ENCODE results near the gene WRAP53. TPM values are rescaled to one million over a fixed set of nuclear protein-coding genes. Genes with fewer than 3 reads are reported as not detected.

Gene WRAP53
- total RNA-seq, 1 experiment from 2014 or later, result 15.2 TPM

- no peak overlapping the region for H3K4me3 Mint-ChIP-seq (ENCODE audit: unreplicated experiment)
- H3K27me3 Mint-ChIP-seq (ENCODE audit: insufficient read depth, unreplicated experiment), result peaks cover 11% of the 10 kb centered on the region
- CTCF ChIA-PET, result no interaction called here
- BruUV-seq (replicated peaks), result no TSS peak
- DNase-seq, result no peak
- no peak for TF ChIP-seq CTCF (IDR thresholded peaks at IDR 0.05; ENCODE audit: insufficient read depth in 1 of 2, low read depth in 1 of 2, low read length in 1 of 2, severe bottlenecking in 1 of 2, unreplicated experiment in 1 of 2)
- H3K9me3 Mint-ChIP-seq (ENCODE audit: unreplicated experiment), result no peaks in the 10 kb centered on the region
- peaks cover 5% of the 10 kb centered on the region for H3K36me3 Mint-ChIP-seq (ENCODE audit: insufficient read depth, unreplicated experiment)
- H3K4me1 Mint-ChIP-seq (ENCODE audit: low read depth, unreplicated experiment), result no peaks in the 10 kb centered on the region
- POLR2A ChIA-PET, result no interaction called here
- H3K27ac Mint-ChIP-seq (ENCODE audit: unreplicated experiment), result no peak overlapping the region
- Histone ChIP-seq H3K27me3 (replicated peaks; ENCODE audit: control insufficient read depth, insufficient read depth, low read length) (no peaks in the 10 kb centered on the region), H3K4me1 (no peaks in the 10 kb centered on the region), H3K36me3 (ENCODE audit: control insufficient read depth, insufficient read depth, low read length) (no peaks in the 10 kb centered on the region), H3K9me3 (no peaks in the 10 kb centered on the region), H3K4me3 (ENCODE audit: low read depth, low read length) (no peak overlapping the region)
- intact Hi-C loops (cut with micrococcal nuclease; ENCODE audit: unreplicated experiment), result no loop called here
Observed at GRCh38 chr17:7713782-7714181, 25.5 kb downstream of the WRAP53 start.

- Mint-ChIP-seq H3K9me3 (ENCODE audit: unreplicated experiment) (no peaks in the 10 kb centered on the region), H3K36me3 (ENCODE audit: insufficient read depth, unreplicated experiment) (peaks cover 5% of the 10 kb centered on the region), H3K4me1 (ENCODE audit: low read depth, unreplicated experiment) (no peaks in the 10 kb centered on the region), H3K4me3 (ENCODE audit: unreplicated experiment) (no peak overlapping the region), H3K27ac (ENCODE audit: unreplicated experiment) (no peak overlapping the region), H3K27me3 (ENCODE audit: insufficient read depth, unreplicated experiment) (peaks cover 11% of the 10 kb centered on the region)
- Histone ChIP-seq H3K27me3 (replicated peaks; ENCODE audit: control insufficient read depth, insufficient read depth, low read length) (no peaks in the 10 kb centered on the region), H3K4me1 (no peaks in the 10 kb centered on the region), H3K4me3 (ENCODE audit: low read depth, low read length) (no peak overlapping the region), H3K9me3 (no peaks in the 10 kb centered on the region), H3K36me3 (ENCODE audit: control insufficient read depth, insufficient read depth, low read length) (no peaks in the 10 kb centered on the region)
- POLR2A ChIA-PET, result no interaction called here
- intact Hi-C loops (cut with micrococcal nuclease; ENCODE audit: unreplicated experiment), result no loop called here
- TF ChIP-seq CTCF (IDR thresholded peaks at IDR 0.05; ENCODE audit: insufficient read depth in 1 of 2, low read depth in 1 of 2, low read length in 1 of 2, severe bottlenecking in 1 of 2, unreplicated experiment in 1 of 2), result no peak
- CTCF ChIA-PET, result interaction anchor here (0.5 to 3.0 kb wide), 3 partner anchors 9 to 216 kb away, joined by 4 to 24 read pairs (median 8); partner anchors contain the start of genes EFNB3 and WRAP53
- no TSS peak for BruUV-seq (replicated peaks)
- DNase-seq, result no peak
Observed at GRCh38 chr17:7714721-7715594, 26.7 kb downstream of the WRAP53 start.

- POLR2A ChIA-PET, result no interaction called here
- Mint-ChIP-seq H3K4me3 (ENCODE audit: unreplicated experiment) (peak overlapping the region; percentile 85), H3K27ac (ENCODE audit: unreplicated experiment) (peak overlapping the region; percentile 17), H3K36me3 (ENCODE audit: insufficient read depth, unreplicated experiment) (no peaks in the 10 kb centered on the region), H3K27me3 (ENCODE audit: insufficient read depth, unreplicated experiment) (peaks cover 11% of the 10 kb centered on the region), H3K9me3 (ENCODE audit: unreplicated experiment) (no peaks in the 10 kb centered on the region), H3K4me1 (ENCODE audit: low read depth, unreplicated experiment) (no peaks in the 10 kb centered on the region)
- BruUV-seq (replicated peaks), result no TSS peak
- intact Hi-C loops (cut with micrococcal nuclease; ENCODE audit: unreplicated experiment), result no loop called here
- Histone ChIP-seq H3K27me3 (replicated peaks; ENCODE audit: control insufficient read depth, insufficient read depth, low read length) (no peaks in the 10 kb centered on the region), H3K4me1 (no peaks in the 10 kb centered on the region), H3K36me3 (ENCODE audit: control insufficient read depth, insufficient read depth, low read length) (no peaks in the 10 kb centered on the region), H3K4me3 (ENCODE audit: low read depth, low read length) (peak overlapping the region; percentile 55), H3K9me3 (no peaks in the 10 kb centered on the region)
- CTCF ChIA-PET, result interaction anchor here (0.6 to 3.0 kb wide), 8 partner anchors 10 to 312 kb away, joined by 4 to 24 read pairs (median 8); partner anchors contain the start of genes EFNB3, SAT2, TMEM256 and WRAP53
- no peak for DNase-seq
- TF ChIP-seq CTCF (IDR thresholded peaks at IDR 0.05; ENCODE audit: insufficient read depth in 1 of 2, low read depth in 1 of 2, low read length in 1 of 2, severe bottlenecking in 1 of 2, unreplicated experiment in 1 of 2), result no peak
Observed at GRCh38 chr17:7715936-7716886, 27.9 kb downstream of the WRAP53 start.

Data from Caco-2 (cell line).